Suppressor macrophage treated with lipopolysaccharide for 1 hour (primary cell): ENCODE measurements around the gene HMCES.
"Not testable (repeated sequence)": the region's sequence is repeated elsewhere in the genome, so short reads cannot be mapped to it uniquely, and the experiment has no call there.

Experiments used
- DNase-seq, 3 donors: peaks; one replicate each; pipeline ENCODE4 v3.0.0-alpha.2; 2020 to 2022

Gene HMCES

DNA sequence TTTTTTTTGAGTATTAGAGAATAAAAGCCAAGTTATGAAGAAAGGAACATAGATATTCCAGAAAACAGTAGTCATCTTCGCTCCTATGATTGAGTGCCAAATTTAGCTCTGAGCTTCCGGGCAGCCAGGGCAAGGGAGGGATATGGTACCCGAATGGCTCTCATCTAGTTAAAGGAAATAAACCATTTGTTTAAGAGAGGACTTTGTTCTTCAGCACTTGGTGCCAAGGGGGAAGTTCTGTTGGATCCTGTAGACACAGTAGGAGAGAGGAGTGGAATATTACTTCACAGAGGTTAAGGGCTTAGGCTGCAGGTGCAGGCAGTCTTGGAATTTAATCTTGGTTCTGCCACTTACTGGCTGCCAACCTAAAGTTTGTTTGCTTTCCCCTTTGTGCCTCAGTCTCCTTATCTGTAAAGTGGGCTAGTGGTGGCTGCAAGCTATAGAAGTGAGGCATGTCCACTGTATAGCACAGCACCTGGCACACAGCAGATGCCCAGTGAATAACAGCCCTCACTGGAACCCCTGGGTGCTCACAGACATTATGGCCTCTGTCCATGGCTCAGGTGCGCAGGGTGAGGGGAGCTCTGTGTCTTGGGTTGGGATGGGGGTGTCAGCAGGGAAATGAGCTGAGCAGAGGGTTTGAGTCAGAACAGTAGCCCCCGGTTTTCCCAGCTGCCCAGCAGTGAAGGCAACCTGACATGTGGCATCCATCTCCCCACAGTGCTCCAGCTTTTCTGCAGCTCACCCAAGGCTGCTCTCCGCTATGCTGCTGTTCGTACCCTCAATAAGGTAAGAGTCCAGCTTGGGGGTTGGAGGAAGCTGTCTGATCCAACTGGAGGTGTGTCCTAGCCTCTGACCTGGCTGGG is 18.8 kb upstream of the HMCES start:
- DNase-seq = no peak

DNA sequence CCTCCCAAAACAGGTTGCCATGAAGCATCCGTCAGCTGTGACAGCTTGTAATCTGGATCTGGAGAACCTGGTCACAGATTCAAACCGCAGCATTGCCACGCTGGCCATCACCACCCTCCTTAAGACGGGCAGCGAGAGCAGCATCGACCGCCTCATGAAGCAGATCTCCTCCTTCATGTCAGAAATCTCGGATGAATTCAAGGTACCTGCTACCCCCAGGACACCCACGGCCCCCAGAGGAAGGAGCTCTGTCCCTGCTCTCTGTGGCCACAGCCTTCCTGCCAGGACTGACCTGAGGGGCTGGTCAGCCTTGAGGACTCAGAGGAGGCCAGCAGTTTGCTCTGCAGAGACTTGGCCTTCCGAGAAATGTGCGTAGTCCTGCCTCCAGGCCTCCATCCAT is 18.1 kb upstream of the HMCES start:
- DNase-seq = no peak

DNA sequence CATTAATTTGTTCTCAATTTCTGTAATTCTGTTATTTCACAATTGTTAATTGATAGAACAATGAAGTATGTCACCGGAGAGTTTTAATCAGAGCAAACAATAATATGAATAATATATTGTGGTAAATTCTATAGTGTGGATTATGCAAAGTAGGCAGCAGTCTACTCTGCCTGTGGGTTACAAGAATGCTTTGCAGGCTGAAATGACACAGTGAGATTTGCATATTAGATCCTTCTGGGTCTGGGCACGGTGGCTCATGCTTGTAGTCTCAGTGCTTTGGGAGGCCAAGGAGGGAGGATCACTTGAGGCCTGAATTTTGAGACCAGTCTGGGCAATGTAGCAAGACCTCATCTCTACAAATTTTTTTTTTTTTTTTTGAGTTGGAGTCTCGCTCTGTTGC is 16.8 kb upstream of the HMCES start:
- no peak for DNase-seq

DNA sequence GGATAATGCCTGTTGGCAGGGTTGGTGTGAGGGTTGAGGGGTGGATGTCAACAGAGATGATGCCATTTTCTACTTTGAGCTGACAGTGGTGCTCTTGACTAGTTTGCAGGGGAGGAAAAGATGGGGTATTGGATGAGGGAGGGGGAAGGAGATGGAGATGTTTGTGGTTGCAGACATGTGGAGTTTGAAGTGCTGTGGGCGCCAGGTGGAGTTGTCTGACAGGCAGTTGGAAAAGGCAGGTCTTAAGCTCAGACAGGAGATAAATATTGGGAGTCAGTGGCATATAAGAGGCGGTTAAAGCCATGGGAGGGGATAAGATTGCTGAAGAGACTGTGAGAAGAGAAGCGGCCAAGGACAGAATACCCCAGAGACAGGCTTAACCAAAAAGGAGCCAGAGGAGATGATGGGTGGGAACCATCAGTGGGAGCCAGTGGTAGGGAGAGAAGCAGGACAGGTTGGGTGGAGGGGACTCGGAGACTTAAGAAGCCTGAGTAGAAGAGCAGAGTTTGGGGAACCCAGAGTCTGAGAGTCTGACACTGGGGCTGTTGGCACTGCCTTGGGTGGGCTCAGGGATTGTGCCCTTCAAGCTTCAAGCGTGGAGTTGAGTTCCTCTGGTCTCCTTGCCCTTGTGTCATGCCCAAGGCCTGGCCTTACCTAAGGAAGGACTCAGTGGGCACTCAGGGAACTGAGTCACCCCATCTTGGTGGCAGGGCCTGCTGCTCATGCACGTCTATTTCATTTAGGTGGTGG is 15.3 kb upstream of the HMCES start:
- DNase-seq = no peak

DNA sequence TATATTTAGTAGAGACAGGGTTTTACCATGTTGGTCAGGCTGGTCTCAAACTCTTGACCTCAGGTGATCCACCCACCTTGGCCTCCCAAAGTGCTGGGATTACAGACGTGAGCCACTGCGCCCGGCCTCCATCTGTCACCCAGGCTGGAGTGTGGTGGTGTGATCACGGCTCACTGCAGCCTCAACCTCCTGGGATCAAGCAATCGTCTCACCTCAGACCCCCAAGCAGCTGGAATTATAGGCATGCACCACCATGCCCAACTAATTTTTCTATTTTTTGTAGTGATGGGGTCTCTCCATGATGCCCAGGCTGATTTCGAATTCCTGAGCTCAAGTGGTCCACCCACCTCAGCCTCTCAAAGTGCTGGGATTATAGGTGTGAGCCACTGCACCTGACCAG is 13.7 kb upstream of the HMCES start:
- DNase-seq = not testable (repeated sequence)

DNA sequence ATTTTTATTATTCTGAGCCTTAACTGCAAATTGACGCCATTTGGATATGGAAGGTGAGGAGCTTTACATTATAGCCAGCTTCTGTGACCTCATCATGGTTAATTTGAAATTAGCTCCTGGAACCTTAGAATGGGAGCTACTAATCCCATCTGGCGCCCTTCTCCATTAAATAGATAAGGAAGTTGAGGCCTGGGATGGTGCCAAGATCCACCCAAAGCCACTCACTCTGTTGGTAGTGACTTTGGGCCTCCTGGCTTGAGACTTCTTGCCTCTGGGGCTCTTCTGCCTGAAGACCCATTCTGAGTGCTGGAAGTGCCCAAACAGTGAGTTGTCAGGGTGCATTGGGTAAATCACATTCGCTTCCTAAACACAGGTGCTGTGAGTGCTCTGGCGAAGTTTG is 12.0 kb upstream of the HMCES start:
- no peak for DNase-seq

DNA sequence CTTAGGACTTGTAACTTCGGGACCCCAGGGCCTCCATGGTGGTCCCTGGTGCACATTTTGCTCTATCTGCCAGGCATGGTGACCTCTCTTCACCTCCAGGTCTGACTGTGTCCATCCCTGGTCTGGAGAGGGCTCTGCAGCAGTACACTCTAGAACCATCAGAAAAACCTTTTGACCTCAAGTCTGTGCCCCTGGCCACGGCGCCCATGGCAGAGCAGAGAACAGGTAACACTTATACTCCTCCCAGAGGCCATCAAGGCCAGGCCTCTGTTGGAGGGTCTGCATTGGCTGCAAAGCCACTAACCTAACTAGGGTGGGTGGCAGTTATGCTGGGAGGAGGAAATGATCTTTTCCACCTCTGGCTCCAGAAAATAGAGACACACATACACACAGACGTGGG is 10.3 kb upstream of the HMCES start:
- DNase-seq = no peak

DNA sequence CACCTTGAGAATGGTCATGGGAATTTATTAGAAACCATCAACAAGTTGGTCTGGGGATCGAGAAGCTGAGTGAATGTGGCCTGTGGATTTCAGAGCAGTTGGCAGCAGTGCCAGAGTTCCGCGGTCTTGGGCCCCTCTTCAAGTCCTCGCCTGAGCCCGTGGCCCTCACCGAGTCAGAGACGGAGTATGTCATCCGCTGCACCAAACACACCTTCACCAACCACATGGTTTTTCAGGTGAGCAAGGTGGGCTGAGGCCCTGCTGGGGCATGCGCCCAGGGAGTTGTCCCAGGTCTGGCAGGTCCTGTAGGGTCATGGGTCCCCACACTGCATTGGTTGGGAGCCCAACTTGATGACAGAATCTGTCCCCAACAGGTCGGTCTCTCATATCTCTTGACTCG is 7.0 kb upstream of the HMCES start:
- DNase-seq = no peak

DNA sequence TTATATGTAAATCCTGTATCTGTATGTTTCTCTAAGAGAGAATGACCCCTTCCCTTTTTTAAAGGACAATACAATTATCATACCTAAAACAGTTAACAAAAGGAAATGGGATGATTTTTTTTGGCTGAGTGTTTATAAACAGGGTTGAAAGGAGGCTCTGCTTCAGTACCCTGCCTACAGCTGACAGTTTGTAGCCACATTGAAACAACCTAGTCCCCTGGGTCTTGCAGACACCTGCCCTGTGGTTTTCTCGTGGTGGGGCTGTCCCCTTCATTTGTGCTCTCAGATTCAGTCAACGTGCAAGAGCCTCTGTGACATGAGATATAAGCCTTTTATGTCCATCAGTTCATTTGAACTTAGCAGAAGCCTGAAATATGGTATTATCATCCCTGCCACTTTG is 2.3 kb upstream of the HMCES start:
- no peak for DNase-seq

DNA sequence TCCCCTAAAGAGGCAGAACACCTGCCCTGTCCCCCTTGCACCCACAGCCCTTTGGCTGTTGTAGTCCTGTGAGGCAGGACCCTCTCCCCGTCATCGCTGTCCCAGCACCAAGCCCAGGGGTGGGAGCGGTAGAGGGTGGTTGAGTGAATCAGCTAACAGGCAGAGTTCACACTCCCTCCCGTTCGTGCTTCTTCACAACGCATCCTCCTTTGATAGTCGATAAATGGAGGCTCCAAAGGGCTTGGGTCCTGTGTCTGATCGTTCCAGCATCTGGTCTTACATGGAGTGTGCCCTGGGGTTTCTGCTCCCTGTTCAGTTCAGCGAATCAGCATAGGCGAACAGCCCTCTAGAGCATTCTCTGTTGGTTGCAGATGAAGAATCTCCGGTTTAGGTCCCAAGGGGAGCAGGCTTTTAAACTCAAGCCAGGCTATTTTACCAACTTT is 820 bp upstream of the HMCES start:
- DNase-seq = no peak

DNA sequence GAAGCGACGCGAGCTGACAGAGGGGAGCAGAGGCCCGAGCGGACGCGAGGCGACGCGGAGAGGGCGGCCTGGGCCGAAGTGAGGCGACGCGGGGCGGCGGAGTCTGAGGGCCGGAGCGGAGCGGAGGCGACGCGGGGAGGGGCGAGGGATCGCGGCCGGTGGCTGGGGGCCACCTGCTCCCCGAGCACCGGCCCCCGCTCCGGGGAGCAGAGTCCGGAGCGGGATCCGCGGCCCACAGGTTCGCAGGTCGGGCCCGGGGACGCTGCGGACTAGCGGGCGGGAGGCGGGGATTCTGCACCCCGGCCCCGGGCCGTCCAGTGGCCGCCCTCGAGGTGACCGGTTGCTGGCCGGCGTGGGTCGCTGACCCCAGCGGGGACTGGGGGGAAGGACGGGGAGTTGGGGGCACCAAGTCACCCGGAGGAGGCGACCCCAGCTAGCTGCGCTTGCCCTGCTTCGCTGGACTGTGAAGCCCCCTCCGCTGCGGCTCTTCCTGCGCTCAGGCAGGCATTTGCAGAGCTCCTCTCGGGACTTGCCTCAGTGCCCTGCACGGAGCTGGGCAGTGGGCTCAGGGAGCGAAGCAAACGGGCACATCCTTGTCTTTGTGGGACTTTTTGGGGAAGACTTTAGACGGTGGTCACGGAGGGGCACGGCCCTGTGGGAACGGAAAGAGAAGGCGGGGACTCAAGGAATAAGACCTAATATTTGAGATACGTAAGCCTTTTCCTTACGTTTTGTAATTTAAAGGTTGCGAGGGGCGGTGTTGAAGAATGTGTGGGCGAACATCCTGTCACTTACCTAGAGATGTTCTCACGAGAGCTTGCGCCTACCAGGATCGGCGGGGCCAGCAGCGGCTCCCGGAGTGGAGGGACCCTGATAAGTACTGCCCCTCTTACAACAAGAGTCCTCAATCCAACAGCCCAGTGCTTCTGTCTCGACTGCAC is 566 bp downstream of the HMCES start:
- DNase-seq = peak; percentile 36 to 66 (median 59)

DNA sequence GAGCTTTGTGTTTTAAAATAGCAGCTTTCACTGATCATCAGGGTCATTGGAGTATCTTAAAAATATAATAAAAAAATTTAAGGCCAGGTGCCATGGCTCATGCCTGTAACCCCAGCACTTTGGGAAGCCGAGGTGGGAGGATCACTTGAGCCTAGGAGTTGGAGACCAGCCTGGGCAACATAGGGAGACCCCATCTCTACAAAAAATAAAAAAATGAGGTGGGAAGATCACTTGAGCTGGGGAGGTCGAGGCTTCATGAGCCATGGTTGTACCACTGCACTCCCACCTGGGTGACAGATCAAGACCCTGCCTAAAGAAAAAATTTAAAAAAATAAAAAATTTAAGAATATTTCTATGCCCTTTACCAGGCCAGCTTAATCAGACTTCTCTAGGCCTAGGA is 1.5 kb downstream of the HMCES start:
- DNase-seq = no peak

DNA sequence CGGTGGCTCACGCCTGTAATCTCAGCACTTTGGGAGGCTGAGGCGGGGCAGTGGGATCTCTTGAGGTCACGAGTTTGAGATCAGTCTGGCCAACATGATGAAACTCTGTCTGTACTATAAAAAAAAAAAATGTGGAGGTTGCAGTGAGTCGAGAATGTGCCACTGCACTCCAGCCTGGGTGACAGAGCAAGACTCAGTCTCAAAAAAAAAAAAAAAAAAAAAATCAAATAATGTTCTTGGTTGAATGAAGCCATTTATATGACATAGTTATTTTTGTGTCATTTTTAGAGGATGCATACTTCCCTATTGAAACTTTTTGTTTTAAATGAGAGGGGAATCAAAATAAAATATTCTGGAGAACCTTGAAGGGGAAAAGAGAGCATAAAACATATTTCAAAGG is 3.1 kb downstream of the HMCES start:
- peak; percentile 8 to 26 (median 13) for DNase-seq

DNA sequence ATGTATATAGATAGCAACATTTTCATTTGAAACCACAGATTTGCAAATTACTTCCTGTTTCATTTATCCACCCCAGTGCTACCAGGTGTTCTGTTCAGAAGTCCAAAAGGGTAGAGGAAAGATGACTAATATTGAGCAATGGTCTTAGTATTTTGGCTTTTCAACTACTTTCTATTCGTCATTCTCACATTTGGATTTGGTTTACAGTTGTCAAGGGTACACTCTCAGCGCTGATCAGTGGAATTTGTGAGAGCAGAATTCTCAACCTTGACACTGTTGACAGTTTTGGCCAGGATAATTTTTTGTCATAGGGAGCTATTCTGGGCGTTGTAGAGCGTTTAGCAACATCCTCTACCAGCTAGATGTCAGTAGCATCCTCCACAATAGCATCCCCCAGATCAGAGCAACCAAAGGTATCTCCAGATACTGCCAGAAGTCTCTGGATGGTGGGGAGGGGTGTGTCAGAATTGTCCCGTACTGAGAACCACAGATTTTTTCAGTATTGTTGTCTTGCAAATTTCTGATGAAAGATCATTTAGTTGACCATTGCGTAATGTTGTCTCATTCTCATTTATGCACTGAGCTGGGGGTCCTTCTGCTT is 4.2 kb downstream of the HMCES start:
- peak in 2 of 3 donors; percentile 27 to 46 for DNase-seq

DNA sequence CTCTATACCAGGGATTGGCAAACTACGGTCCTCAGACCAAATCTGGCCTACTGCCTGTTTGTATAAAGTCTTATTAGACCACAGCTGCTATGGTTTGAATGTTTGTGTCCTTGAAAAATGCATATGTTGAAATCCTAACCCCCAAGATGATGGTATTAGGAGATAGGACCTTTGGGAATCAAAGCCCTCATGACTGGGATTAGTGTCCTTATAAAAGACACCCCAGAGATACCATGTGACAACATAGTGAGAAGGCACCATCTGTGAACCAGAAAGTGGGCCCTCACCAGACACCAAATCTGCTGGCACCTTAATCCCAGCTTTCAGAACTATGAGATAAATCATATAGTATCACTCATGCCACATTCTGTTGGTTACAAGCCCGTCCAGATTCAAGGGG is 7.4 kb downstream of the HMCES start:
- DNase-seq = no peak

DNA sequence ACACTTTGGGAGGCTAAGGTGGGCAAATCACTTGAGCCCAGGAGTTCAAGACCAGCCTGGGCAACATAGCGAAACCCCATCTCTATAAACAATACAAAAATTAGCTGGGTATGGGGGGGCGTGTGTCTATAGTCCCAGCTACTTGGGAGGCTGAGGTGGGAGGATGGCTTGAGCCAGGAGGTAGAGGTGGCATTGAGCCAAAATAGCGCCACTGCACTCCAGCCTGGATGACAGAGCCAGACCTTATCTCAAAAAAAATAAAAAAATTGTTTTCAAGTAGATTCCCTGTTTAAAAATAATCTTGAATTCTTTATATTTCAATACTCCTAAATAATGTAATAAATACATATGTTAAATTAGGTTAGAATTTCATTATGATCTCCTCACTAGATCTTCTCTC is 9.8 kb downstream of the HMCES start:
- no peak for DNase-seq

DNA sequence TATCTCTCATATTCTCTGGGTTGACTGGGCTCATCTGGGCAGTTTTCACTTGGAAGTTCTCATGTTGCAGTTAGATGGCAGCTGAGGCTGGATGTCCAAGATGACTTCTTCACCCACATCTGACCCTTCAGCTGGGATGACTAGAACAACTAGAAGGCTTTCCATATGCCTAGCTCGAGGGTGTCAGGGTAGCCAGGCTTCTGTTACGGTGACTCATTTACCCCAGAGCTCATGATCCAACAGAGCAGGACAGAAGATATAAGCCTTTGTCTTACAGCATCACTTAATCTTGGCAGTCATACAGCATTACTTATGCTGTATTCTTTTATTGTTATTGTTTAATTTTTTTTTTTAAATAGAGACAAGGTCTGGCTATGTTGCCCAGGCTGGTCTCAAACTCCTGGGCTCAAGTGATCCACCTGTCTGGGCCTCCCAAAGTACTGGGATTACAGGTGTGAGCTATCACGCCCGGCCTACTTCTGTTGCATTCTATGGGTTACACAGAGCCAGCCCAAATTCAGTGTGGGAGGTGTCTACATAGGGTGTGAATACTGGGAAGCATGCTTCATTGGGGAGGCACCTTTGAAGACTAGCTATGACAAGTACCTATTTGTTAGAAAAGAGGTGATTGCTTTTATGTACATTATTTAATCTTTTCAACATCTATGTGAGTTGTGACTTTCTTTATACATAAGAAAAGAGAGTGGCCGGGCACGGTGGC is 10.7 kb downstream of the HMCES start:
- no peak for DNase-seq

DNA sequence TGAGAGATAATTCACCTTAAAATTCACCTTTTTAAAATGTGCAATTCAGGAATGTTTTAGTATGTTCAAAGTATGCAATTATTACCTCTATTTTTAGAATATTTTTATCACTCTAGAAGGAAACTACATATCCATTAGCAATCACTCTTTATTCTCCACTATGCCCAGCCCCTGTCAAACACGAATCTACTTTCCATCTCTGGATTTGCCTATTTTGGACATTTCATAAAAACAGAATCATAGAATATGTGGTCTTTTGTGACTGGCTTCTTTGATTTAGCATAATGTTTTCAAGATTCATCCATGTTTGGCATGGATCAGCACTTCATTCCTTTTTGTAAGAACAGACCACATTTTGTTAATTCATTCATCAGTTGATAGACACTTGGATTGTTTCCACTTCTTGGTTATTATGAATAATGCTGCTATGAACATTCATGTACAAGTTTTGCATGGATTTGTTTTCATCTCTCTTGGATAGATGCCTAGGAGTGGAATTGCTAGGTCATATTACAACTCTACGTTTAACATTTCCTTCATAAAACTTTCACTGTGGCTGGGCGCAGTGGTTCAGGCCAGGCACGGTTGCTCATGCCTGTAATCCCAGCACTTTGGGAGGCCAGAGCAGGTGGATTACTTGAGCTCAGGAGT is 12.7 kb downstream of the HMCES start:
- DNase-seq = no peak

DNA sequence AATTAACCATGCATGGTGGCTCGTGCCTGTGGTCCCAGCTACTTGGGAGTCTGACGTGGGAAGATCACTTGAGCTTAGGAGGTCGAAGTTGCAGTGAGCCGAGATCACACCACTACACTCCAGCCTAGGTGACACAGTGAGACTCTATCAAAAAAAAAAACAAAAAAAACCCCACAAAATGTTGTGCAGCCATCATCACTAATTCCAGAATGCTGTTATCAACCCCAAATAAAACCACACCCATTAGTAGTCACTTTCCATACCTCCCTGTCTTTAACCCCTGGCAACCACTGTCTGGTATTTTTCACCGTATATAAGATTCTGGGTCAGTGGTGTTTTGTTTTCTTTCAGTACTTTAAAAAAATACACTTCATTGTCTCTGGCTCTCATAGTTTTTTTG is 16.6 kb downstream of the HMCES start:
- DNase-seq = no peak

DNA sequence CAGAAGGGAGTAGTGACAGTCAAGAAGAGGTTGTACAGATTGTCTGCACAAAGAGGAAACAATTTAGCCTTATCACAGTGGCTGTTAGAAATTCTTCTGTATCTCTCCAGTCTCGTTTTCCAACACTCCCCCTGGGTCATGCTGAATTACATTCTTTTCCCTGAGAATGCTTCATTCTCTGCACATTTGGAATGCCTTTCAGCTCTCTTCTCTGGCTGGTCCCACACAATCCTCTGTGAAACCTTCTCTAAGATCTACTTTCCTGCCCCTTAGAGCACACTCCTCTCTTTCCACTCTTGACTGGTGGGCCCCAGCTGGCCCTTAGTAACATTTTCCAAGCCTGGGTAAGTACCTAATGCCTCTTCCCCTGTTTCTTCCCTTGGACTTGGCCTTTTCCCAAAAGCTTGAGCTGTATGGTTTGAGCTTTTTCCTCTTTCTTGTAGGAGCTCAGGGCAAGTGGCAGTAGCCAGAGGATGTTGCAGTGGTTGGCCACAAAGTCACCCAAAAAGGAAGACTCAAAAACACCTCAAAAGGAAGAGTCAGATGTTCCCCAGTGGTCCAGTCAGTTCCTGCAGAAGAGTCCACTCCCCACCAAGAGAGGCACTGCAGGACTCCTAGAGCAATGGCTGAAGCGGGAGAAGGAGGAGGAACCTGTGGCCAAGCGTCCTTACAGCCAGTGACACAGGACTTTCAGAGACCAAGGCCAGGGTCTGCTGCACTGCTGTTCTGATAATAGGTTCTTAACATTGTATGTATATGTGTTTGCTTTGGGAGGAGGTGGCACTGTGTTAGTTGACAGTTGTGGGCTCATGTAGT is 25.7 kb downstream of the HMCES start:
- DNase-seq = peak in 2 of 3 donors; percentile 47 to 59

DNA sequence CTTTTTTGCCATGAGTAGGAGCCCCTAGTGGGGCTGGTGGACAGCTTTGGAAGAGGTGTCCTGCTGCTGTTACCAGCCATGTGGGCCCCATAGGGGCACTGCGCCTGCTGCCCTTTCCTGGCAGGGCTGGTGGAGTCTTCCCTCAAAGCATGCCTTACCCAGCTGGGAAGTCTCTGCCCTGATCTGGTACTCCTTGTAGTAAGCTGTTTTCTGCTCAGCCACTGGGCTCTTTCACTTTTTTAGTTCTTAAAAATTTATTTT is 26.2 kb downstream of the HMCES start:
- DNase-seq = no peak
